Measurements from ENCODE around the gene OR51S1.
"Not testable (repeated sequence)": the region's sequence is repeated elsewhere in the genome, so short reads cannot be mapped to it uniquely, and the experiment has no call there.

OR51S1 gene, protein sequence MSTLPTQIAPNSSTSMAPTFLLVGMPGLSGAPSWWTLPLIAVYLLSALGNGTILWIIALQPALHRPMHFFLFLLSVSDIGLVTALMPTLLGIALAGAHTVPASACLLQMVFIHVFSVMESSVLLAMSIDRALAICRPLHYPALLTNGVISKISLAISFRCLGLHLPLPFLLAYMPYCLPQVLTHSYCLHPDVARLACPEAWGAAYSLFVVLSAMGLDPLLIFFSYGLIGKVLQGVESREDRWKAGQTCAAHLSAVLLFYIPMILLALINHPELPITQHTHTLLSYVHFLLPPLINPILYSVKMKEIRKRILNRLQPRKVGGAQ

DNA sequence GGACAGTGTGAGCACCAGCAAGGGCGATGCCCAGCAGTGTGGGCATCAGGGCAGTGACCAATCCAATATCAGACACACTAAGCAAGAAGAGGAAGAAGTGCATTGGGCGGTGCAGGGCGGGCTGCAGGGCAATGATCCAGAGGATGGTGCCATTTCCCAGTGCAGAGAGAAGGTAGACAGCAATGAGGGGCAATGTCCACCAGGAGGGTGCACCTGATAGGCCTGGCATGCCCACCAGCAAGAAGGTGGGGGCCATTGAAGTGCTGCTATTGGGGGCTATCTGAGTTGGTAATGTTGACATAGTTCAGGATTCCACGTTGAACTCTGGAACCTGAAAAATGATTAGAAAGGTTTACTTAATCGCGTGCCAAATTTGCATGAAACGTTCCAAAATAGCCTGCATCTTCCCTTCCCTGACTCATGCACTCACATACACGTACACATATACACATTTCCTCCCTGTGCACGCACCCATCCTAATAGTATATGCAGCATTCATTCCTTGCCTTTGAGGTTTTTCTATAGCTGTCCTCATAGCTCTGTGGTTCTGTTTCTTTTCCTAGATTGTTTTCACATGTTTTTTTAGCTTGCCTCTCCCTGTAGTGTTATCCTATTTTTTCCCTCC lies at the start of gene OR51S1:
Gene OR51S1, minus strand, starts transcription at position 301 of the 625 bp plus-strand sequence. Its CDS starts 0 bp downstream, at position 301.
- no peak for DNase-seq (ENCODE audit: low read depth in 2 of 2)

DNA sequence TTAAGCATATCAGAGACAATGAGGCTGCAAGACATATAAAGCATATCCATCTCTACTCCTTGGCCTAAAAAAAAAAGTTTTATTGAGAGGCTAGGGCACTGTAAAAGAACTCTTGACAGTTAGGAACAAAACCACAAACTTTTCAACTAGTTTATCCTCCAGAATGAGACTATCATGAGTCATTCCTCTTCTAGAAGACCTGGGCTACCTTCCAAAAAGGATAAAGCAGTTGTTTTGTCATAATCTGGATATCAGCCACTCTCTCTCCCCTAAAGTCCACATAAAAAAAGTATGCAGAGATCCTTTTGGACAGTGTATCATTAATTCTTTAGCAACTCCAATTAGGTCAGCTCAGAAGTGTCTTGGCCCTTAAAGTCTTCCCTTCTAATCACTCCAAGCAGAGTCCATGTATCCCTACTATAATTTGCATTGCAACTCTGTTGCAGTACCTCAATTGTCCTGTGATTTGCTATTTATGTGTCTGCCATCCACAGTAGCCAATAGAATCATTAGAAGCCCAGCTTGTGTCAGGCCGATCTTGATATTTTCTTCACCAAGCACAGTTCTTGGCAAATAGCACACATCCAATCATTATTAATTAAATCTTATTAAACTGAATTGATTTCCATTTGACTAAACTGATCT lies 43.1 kb upstream of the OR51S1 start:
- no peak for DNase-seq (ENCODE audit: low read depth in 2 of 2)

DNA sequence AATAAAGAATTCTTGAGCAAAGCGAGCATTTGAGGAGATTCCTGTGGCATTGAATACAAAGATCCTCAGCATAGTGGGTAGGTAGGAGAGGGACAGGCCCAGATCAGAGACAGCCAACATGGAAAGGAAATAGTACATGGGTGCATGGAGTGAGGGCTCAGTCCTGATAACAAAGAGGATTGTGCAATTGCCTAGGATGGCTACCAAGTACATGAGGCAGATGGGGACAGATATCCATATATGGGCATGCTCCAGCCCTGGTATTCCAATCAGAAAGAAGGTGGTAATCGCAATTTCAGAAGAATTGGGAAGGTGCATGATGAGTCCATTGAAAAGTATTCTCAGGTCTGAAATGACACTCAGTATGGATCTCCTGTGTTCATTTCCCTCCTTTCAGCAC lies 41.3 kb upstream of the OR51S1 start:
- no peak for DNase-seq (ENCODE audit: low read depth in 2 of 2)

DNA sequence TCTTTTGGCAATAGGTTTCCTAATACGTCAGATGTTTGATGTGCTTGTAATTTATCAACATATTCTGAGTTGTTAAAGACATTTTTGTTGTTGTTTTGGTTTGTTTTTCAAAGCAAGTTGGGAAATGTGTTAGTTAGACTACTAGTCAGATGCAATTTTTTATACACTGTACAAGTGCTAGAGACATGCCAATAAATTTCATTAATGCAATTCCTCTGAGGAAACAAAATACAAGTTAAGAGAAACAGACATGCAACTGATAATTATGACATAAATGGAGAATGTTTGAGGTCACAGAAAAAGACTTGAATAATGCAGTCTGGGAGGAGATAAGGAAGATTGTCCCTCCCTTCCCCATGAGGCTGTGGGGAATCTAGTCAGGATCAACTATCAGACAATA lies 38.6 kb upstream of the OR51S1 start:
- no peak for DNase-seq (ENCODE audit: low read depth in 2 of 2)

DNA sequence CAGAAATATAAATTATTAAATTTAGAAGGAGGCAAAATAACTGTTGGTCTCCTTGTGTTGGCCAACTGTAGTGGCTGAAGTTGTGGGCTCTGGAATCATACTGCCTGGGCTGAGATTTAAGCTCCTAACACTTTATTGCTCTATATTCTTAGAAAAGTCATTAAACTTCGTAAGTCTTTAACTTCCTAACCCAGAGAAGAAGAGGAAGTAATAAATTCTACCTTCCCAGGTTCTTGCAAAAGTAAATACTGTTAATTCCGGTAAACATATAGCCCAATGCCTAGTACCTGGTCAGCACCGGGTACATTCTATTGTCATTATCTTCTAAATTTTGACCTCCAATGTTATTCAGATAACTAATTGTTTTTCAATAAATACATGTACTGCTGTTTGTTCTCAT lies 37.2 kb upstream of the OR51S1 start:
- DNase-seq (ENCODE audit: low read depth in 2 of 2): no peak

DNA sequence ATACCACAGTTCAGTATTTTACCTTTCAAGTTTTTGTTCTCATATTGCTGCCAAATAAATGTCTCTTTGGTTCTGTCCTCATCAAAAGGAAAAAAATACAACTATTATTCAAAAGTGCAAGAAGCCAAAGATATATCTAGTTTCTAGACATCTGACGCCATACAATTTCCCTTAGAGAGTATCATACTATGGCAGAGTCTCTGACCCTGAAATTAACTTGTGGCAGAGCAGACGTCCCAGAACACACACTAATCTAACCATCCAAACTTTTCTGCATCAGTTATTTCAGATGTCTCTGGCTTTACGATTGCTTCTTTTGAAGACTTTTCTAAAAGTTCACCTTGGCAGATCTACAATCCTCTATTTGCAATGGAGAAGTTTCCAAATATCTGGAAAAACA lies 35.4 kb upstream of the OR51S1 start:
- DNase-seq (ENCODE audit: low read depth in 2 of 2): no peak

DNA sequence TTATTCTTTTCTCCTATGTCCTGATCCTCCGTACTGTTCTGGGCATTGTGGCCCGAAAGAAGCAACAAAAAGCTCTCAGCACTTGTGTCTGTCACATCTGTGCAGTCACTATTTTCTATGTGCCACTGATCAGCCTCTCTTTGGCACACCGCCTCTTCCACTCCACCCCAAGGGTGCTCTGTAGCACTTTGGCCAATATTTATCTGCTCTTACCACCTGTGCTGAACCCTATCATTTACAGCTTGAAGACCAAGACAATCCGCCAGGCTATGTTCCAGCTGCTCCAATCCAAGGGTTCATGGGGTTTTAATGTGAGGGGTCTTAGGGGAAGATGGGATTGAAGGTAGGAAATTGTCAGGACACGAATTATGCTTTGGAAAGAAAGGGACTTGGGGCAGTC lies 33.5 kb upstream of the OR51S1 start:
- no peak for DNase-seq (ENCODE audit: low read depth in 2 of 2)

DNA sequence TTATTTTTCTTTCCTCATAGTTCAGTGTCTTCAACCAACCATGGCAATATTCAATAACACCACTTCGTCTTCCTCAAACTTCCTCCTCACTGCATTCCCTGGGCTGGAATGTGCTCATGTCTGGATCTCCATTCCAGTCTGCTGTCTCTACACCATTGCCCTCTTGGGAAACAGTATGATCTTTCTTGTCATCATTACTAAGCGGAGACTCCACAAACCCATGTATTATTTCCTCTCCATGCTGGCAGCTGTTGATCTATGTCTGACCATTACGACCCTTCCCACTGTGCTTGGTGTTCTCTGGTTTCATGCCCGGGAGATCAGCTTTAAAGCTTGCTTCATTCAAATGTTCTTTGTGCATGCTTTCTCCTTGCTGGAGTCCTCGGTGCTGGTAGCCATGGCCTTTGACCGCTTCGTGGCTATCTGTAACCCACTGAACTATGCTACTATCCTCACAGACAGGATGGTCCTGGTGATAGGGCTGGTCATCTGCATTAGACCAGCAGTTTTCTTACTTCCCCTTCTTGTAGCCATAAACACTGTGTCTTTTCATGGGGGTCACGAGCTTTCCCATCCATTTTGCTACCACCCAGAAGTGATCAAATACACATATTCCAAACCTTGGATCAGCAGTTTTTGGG lies 33.0 kb upstream of the OR51S1 start, which contains the start of gene OR51T1:
Gene OR51T1, plus strand, starts transcription at position 41 of the 641 bp plus-strand sequence. Its CDS starts 0 bp downstream, at position 41.
- no peak for DNase-seq (ENCODE audit: low read depth in 2 of 2)

DNA sequence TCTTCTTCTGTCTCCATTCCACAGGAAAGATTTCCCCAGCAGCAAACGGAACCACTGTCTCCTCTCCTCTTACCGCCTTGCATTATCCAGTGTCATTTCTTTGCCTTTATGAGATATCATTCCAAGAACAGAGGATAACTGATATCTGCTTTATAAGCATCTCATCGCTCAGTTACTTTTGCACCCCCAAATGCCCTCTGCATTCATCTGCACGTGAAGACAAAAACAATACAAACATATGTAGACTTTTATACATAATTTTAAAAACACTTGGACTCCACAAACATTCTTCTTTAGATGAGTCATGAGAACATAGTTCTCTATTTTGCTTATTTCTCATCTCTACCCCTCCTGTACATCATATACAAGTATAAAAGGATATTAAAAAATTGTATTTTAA lies 32.2 kb upstream of the OR51S1 start:
- no peak for DNase-seq (ENCODE audit: low read depth in 2 of 2)

DNA sequence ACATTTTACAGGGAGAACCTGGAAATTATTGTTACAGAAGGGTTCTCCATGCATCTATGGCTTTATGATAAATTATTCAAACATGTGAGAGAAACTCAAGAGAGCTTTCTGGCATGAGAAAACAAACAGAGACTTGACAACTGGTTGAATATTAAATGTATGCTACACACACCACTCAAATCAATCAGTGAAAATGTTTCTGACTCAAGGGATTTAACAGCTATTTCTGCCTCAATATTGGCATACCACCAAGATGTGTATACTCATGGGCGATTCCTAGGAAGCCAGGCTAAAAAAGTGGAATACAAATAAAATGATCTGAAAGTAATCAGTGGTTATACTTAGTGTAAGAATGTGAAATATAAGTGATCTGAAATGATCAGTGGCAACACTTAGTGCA lies 16.8 kb upstream of the OR51S1 start:
- DNase-seq (ENCODE audit: low read depth in 2 of 2): no peak

DNA sequence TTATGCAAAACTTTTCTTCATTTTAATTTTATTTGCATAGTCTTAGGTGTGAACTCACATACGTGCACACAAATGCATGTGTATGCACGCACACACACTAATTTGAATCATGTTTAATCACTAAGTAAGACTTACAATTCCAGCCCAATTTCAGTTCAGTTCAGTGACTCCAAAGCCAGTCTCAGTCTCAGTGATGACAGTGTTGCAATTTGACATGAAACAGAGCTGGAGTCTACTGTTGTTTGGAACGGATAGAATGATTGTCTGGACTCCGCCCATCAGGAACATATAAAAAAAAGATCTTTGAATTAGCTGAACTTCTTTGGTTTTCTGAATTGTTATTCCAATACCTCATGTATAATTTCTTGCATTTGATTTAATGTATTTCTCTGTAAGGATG lies 14.9 kb upstream of the OR51S1 start:
- no peak for DNase-seq (ENCODE audit: low read depth in 2 of 2)

DNA sequence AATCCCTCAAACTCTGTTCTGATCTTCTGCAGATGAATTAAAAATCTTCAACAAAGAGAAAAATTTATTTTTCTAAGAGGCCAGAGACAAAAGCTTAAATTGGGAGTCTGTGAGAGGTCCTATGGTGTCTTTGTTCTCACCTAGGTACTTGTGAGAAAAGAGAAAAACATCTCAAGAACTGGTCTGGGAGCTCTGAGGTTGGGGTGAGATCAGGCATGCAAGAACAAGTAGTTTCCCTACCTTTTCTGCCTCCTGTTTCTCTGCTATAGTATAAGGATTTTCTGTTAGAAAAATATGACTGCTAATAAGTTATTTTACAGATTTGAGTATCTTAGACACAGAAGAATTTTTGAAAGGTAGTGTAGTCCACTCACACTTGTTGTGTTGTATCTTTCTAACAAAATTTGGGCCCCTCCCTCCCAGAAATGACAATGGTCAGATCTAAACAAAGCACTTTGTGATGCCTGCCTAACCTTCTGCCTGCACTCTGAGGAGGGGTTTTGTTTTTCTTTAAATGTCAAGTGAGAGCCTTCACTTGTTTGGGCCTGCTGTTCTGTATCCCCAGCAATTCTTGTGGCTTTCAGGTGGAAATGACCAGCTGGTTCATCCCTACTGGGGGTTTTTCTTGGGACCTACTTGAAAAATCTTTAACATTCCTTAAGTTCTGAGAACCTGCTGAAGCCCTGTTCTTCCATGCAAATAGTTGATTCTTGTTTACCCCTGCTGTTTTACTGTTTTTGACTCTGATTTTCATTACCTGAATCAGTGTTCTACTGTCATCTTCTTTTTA lies 13.6 kb upstream of the OR51S1 start:
- DNase-seq (ENCODE audit: low read depth in 2 of 2): no peak

DNA sequence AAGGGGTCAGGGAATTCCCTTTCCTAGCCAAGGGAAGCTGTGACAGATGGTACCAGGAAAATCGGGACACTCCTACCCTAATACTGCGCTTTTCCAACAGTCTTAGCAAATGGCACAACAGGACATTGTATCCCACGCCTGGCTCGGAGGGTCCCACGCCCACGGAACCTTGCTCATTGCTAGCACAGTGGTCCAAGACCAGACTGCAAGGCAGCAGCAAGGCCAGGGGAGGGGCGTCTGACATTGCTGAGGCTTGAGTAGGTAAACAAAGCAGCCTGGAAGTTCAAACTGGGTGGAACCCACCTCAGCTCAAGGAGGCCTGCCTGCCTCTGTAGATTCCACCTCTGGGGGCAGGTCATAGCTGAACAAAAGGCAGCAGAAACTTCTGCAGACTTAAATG lies 5.3 kb upstream of the OR51S1 start:
- not testable (repeated sequence) for DNase-seq (ENCODE audit: low read depth in 2 of 2)

DNA sequence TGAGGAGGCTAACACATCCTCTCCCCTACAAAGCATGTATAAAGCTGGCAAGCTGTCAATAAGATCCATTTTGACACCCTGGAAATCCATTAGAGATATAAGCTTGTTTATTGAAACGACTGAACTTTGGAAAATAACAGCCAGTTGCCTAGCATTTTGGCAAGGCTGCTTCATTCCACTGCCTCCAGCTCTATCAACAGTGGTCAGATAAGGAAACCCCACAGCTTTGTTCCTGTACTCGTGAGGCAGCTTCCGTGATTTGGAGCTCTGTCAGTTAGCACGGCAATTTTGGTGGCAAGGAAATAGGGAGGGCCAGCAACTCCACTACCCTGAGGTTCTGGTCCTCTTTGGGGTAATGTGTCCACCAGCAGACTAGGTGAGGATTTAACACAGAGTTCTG lies 2.0 kb upstream of the OR51S1 start:
- no peak for DNase-seq (ENCODE audit: low read depth in 2 of 2)

DNA sequence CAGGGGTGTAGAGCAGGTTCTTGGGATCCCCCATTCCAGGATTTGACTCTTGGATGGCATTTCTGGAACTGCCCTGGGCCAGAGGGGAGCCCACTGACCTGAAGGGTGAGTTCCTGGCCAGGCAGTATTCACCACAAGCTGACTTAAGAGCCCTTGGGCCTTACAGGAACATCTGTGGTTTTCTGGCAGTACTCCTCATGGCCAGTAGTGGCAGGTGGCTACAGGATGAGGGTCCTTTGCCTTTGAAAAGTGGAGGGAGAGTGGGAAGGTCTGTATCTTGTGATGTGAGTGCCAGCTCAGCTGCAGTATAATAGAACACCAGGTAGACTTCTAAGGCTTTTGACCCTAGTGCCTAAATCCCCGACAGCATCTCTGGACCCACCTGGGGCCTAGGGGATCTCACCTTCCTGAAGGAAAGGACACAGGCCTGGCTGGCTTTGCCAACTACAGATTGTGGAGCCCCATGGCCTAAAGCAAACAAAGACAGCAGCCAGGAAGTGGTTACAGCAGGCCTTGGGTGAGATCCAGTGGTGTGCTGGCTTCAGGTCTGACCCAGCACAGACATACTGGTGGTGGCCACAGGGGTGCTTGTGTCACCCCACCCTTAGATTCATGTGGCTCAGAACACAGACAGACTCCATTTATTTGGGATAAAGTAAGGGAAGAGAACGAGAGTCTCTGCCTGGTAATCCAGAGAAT lies 9.0 kb downstream of the OR51S1 start:
- no peak for DNase-seq (ENCODE audit: low read depth in 2 of 2)

DNA sequence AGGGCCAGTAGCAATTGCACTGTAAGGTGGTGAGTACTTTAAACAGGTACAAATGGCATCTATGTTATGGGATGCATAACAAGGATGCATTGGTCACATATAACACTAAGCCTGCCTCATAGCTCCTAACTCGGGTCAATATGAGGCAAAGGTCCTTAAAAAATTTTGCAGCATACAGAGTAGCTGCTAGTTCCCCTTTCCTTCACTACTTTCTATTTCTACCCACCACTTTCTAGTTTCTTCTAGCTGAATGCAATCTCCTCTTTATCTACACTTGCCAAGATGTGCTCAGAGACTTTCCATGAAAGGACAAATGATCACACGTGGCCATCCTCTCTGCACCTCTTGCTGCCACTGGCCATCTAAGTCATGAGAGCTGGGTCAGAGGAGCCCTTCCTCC lies 18.1 kb downstream of the OR51S1 start:
- no peak for DNase-seq (ENCODE audit: low read depth in 2 of 2)

DNA sequence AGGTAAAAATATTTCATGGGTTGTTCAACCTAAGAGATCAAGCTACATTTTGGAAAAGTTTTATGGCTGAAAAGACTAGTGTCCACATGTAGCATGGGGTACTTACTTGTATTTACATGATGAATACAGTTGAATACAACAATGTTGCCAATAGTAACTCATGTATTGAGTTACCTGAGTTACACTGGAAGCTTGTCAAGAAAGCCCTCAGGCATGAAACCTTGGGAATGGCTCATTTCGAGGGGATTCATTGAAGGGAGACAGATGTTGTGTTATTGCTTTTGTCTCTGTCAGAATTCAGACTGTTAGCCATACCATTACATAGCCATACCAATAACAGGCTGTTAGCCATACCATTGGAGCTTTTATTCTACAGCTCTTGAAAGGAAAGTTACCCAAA lies 18.7 kb downstream of the OR51S1 start:
- DNase-seq (ENCODE audit: low read depth in 2 of 2): no peak

DNA sequence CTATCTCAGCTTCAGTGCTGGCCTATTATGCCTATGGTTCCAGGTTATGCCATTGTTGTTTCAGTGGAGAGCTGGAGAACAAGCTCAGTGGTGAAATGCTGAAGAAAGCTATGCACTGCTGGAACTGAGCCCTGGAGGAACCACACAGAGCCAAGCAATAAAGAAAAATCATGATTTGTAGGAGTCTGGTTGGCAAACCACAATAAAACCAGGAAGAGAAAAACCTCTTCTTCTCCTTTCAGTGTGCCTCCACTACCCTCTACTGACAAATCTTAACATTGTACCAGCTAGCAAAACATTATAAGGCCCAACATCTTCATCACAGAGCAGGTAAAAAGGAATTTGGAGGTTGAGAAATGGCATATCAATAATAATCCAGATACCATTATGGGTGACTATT lies 22.6 kb downstream of the OR51S1 start:
- DNase-seq (ENCODE audit: low read depth in 2 of 2): no peak

DNA sequence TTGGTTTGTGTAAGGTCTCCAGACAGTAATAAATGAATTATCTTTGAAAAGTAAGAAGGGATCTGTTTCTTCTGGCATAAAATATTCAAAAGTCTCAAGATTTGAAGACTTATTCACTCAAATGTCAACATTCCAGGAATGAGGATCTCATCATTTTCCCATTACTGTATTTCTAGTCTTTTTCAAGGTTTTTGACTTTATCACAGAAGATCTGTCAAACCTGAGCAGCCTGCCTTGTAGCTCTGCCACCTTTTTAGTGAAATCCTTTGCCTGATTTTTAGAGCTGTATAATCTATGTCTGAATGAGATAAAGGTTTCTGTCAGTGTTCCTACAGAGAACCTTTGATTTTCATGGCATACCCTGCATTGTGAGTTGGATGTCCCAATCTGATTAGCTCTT lies 23.9 kb downstream of the OR51S1 start:
- no peak for DNase-seq (ENCODE audit: low read depth in 2 of 2)

DNA sequence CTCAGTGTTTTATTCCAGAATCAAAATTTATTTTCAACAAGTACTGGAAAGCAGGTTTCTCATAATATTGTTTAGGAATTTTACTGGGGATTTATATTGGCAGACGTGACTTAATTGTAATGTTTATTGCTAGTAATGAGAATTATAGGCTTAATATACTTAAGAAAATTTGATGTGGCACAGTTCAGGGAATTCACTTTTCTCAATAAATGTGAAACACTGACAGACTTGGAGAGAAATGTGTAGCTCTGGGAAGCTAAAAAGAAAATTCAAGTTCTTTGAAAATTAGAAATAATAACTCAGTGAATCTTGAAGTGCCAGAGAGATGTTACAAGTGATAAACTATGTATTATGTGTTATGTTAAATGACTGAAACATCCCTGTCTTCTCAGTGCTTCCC lies 28.0 kb downstream of the OR51S1 start, which contains the start of gene OR51F2:
Gene OR51F2, plus strand, starts transcription at position 301 of the 400 bp plus-strand sequence. CDS start 101 bp downstream, outside the sequence.
- no peak for DNase-seq (ENCODE audit: low read depth in 2 of 2)

DNA sequence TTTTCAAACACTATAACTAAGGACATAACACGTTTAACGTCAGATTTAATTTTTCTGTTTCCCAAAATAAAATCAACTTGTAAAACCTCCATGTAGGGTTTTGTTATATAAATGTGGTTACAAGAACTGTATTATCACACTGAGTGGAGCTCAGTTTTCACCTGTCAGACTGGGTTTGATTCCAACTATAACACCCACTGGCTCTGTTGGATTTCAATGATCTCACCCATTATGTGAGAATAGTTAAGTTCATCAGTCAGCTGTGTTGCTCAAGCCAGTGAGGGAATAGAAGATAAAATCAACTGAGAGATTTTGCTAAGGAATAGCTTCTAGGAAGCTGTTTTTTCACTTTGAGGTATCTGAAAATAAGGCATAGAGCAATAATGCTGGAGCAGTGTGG lies 39.8 kb downstream of the OR51S1 start:
- no peak for DNase-seq (ENCODE audit: low read depth in 2 of 2)

Measured in stimulated activated CD4-positive, alpha-beta T cell treated with anti-CD3 and anti-CD28 coated beads, Interleukin-12 subunit alpha, Interleukin-12 subunit beta, amount 100 ng/mL, for 24 hours (primary cell).